ENCODE data around the gene IGF1R. TPM values are rescaled to one million over a fixed set of nuclear protein-coding genes. Genes with fewer than 3 reads are reported as not detected.

Gene IGF1R
- total and polyA plus RNA-seq, 2 of the 8 experiments (the other 6 are each of a cell fraction or from before 2014, with no cell fraction given), result 32.9 to 109 TPM

DNA sequence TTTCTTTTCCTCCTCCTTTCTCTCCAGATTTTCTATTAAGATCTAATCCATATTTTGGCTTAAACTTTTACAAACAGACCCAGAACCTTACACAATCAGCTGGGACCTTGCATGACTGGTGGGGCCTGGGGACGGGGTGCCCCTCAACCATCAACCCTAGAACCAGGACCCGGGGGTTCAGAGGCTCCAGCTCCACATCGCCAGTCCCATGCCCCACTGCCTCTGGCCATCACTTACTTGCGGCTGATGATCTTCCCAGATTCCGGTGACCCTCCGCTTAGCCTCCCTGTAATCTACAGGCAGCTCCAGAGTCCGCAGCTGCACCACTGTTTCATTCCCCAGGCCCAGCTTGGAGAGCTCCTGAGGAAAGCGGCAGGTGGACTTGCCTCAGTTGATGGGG, 322.5 kb downstream of the IGF1R start (continued):
- TF ChIP-seq, protein P1, sequence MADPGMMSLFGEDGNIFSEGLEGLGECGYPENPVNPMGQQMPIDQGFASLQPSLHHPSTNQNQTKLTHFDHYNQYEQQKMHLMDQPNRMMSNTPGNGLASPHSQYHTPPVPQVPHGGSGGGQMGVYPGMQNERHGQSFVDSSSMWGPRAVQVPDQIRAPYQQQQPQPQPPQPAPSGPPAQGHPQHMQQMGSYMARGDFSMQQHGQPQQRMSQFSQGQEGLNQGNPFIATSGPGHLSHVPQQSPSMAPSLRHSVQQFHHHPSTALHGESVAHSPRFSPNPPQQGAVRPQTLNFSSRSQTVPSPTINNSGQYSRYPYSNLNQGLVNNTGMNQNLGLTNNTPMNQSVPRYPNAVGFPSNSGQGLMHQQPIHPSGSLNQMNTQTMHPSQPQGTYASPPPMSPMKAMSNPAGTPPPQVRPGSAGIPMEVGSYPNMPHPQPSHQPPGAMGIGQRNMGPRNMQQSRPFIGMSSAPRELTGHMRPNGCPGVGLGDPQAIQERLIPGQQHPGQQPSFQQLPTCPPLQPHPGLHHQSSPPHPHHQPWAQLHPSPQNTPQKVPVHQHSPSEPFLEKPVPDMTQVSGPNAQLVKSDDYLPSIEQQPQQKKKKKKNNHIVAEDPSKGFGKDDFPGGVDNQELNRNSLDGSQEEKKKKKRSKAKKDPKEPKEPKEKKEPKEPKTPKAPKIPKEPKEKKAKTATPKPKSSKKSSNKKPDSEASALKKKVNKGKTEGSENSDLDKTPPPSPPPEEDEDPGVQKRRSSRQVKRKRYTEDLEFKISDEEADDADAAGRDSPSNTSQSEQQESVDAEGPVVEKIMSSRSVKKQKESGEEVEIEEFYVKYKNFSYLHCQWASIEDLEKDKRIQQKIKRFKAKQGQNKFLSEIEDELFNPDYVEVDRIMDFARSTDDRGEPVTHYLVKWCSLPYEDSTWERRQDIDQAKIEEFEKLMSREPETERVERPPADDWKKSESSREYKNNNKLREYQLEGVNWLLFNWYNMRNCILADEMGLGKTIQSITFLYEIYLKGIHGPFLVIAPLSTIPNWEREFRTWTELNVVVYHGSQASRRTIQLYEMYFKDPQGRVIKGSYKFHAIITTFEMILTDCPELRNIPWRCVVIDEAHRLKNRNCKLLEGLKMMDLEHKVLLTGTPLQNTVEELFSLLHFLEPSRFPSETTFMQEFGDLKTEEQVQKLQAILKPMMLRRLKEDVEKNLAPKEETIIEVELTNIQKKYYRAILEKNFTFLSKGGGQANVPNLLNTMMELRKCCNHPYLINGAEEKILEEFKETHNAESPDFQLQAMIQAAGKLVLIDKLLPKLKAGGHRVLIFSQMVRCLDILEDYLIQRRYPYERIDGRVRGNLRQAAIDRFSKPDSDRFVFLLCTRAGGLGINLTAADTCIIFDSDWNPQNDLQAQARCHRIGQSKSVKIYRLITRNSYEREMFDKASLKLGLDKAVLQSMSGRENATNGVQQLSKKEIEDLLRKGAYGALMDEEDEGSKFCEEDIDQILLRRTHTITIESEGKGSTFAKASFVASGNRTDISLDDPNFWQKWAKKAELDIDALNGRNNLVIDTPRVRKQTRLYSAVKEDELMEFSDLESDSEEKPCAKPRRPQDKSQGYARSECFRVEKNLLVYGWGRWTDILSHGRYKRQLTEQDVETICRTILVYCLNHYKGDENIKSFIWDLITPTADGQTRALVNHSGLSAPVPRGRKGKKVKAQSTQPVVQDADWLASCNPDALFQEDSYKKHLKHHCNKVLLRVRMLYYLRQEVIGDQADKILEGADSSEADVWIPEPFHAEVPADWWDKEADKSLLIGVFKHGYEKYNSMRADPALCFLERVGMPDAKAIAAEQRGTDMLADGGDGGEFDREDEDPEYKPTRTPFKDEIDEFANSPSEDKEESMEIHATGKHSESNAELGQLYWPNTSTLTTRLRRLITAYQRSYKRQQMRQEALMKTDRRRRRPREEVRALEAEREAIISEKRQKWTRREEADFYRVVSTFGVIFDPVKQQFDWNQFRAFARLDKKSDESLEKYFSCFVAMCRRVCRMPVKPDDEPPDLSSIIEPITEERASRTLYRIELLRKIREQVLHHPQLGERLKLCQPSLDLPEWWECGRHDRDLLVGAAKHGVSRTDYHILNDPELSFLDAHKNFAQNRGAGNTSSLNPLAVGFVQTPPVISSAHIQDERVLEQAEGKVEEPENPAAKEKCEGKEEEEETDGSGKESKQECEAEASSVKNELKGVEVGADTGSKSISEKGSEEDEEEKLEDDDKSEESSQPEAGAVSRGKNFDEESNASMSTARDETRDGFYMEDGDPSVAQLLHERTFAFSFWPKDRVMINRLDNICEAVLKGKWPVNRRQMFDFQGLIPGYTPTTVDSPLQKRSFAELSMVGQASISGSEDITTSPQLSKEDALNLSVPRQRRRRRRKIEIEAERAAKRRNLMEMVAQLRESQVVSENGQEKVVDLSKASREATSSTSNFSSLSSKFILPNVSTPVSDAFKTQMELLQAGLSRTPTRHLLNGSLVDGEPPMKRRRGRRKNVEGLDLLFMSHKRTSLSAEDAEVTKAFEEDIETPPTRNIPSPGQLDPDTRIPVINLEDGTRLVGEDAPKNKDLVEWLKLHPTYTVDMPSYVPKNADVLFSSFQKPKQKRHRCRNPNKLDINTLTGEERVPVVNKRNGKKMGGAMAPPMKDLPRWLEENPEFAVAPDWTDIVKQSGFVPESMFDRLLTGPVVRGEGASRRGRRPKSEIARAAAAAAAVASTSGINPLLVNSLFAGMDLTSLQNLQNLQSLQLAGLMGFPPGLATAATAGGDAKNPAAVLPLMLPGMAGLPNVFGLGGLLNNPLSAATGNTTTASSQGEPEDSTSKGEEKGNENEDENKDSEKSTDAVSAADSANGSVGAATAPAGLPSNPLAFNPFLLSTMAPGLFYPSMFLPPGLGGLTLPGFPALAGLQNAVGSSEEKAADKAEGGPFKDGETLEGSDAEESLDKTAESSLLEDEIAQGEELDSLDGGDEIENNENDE (IDR thresholded peaks at IDR 0.05; ENCODE audit: insufficient replicate concordance, low read length), result no peak
- TF ChIP-seq, protein P2, sequence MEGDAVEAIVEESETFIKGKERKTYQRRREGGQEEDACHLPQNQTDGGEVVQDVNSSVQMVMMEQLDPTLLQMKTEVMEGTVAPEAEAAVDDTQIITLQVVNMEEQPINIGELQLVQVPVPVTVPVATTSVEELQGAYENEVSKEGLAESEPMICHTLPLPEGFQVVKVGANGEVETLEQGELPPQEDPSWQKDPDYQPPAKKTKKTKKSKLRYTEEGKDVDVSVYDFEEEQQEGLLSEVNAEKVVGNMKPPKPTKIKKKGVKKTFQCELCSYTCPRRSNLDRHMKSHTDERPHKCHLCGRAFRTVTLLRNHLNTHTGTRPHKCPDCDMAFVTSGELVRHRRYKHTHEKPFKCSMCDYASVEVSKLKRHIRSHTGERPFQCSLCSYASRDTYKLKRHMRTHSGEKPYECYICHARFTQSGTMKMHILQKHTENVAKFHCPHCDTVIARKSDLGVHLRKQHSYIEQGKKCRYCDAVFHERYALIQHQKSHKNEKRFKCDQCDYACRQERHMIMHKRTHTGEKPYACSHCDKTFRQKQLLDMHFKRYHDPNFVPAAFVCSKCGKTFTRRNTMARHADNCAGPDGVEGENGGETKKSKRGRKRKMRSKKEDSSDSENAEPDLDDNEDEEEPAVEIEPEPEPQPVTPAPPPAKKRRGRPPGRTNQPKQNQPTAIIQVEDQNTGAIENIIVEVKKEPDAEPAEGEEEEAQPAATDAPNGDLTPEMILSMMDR (IDR thresholded peaks at IDR 0.05; ENCODE audit: control extremely low read depth in 1 of 3, insufficient read depth in 1 of 3, low read depth in 1 of 3, low read length in 3 of 3), result no peak
- TF ChIP-seq, protein P3, sequence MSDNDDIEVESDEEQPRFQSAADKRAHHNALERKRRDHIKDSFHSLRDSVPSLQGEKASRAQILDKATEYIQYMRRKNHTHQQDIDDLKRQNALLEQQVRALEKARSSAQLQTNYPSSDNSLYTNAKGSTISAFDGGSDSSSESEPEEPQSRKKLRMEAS (IDR thresholded peaks at IDR 0.05), result no peak
- TF ChIP-seq GABPA (IDR thresholded peaks at IDR 0.05; ENCODE audit: borderline replicate concordance, insufficient read depth, low read length) (no peak), TAF1 (IDR thresholded peaks at IDR 0.05; ENCODE audit: low read depth, low read length) (no peak), EZH2 (IDR thresholded peaks at IDR 0.05; ENCODE audit: low read depth, low read length, severe bottlenecking) (no peak), CREB1 (IDR thresholded peaks at IDR 0.05) (no peak), RBBP5 (IDR thresholded peaks at IDR 0.05; ENCODE audit: borderline replicate concordance, low read depth, low read length) (no peak), ASH2L (IDR thresholded peaks at IDR 0.05; ENCODE audit: low read length) (no peak)
